HEK293 (cell line): ENCODE results near the gene EDEM2.

Experiments used
- CTCF ChIA-PET: fragments of 350-600 bp; formaldehyde crosslinking; extraction: SDS; loops from one replicate; lab custom pipeline; 2021; ENCODE audit warnings: antibody characterized with exemption; lab: Yijun Ruan, JAX
- POLR2A ChIA-PET: fragments of 300-600 bp; formaldehyde crosslinking; extraction: SDS; loops from one replicate; lab custom pipeline; 2020; ENCODE audit warnings: antibody characterized with exemption, inconsistent platforms; lab: Yijun Ruan, JAX
- H3K27ac ChIP-seq: fragments of 200-500 bp; sonication (Bioruptor generic); 2 replicates; pipeline ENCODE4 v1.5.1; 2014; ENCODE audit warnings: low read depth, low read length, control low read depth, inconsistent platforms; ENCODE audit errors: extremely low read depth
- H3K36me3 ChIP-seq, 2 experiments: fragments of 200-500 bp in 1 of 2; sonication (Bioruptor generic) in 1 of 2; 1 replicate in 1 of 2; 2 replicates in 1 of 2; pipeline ENCODE4 v1.5.1; 2014 to 2017; ENCODE audit warnings: inconsistent platforms in 2 of 2, low read length in 2 of 2; ENCODE audit not compliant: control insufficient read depth in 2 of 2, insufficient read depth in 1 of 2
- H3K4me1 ChIP-seq: fragments of 200-500 bp; sonication (Bioruptor generic); 2 replicates; pipeline ENCODE4 v1.5.1; 2014; ENCODE audit warnings: mild to moderate bottlenecking, low read length, inconsistent platforms; ENCODE audit not compliant: control insufficient read depth, insufficient read depth
- H3K4me3 ChIP-seq: 2 replicates; pipeline ENCODE4 v1.5.1; 2011; ENCODE audit warnings: low read depth, mild to moderate bottlenecking, control low read depth, low read length, moderate library complexity
- H3K9me3 ChIP-seq: fragments of 200-500 bp; sonication (Bioruptor generic); 2 replicates; pipeline ENCODE4 v1.5.1; 2014; ENCODE audit warnings: low read depth, low read length, inconsistent platforms; ENCODE audit not compliant: control insufficient read depth, insufficient read depth
- KLF1 ChIP-seq: fragments of 450-650 bp; formaldehyde crosslinking; IDR thresholded peaks from 2 replicates; pipeline ENCODE4 v1.5.1; 2016; ENCODE audit warnings: missing biosample characterization, missing genetic modification characterization
- KLF16 ChIP-seq: fragments of 450-650 bp; formaldehyde crosslinking; IDR thresholded peaks from 2 replicates; pipeline ENCODE4 v1.5.1; 2017; ENCODE audit warnings: missing biosample characterization, missing genetic modification characterization
- MEIS1 ChIP-seq: sonication (generic); formaldehyde crosslinking; IDR thresholded peaks from 2 replicates; pipeline ENCODE4 v1.8.1; 2022; ENCODE audit warnings: missing genetic modification reagents, mild to moderate bottlenecking, borderline replicate concordance
- MZF1 ChIP-seq: fragments of 450-650 bp; formaldehyde crosslinking; IDR thresholded peaks from 2 replicates; pipeline ENCODE4 v1.5.1; 2017; ENCODE audit warnings: missing biosample characterization, missing genetic modification characterization, borderline replicate concordance
- RBAK ChIP-seq: fragments of 450-650 bp; formaldehyde crosslinking; IDR thresholded peaks from 2 replicates; pipeline ENCODE4 v1.5.1; 2016; ENCODE audit warnings: missing biosample characterization, missing genetic modification characterization
- SP3 ChIP-seq: fragments of 450-650 bp; formaldehyde crosslinking; IDR thresholded peaks from 2 replicates; pipeline ENCODE4 v1.5.1; 2016; ENCODE audit warnings: missing biosample characterization, missing genetic modification characterization
- TRIM28 ChIP-seq: IDR thresholded peaks from 2 replicates; pipeline ENCODE4 v1.6.1; 2011; ENCODE audit warnings: low read length, control low read depth, borderline replicate concordance
- ZBTB20 ChIP-seq: fragments of 450-650 bp; formaldehyde crosslinking; IDR thresholded peaks from 2 replicates; pipeline ENCODE4 v1.5.1; 2016; ENCODE audit warnings: missing biosample characterization, missing genetic modification characterization
- ZEB2 ChIP-seq: fragments of 450-650 bp; formaldehyde crosslinking; IDR thresholded peaks from 2 replicates; pipeline ENCODE4 v1.5.1; 2016; ENCODE audit warnings: missing biosample characterization, missing genetic modification characterization
- ZFP41 ChIP-seq: fragments of 450-650 bp; formaldehyde crosslinking; IDR thresholded peaks from 2 replicates; pipeline ENCODE4 v1.5.1; 2016; ENCODE audit warnings: missing biosample characterization, missing genetic modification characterization, borderline replicate concordance
- ZNF112 ChIP-seq: fragments of 450-650 bp; formaldehyde crosslinking; IDR thresholded peaks from 2 replicates; pipeline ENCODE4 v1.5.0; 2017; ENCODE audit warnings: missing biosample characterization, missing genetic modification characterization
- ZNF121 ChIP-seq: fragments of 450-650 bp; formaldehyde crosslinking; IDR thresholded peaks from 2 replicates; pipeline ENCODE4 v1.5.1; 2016; ENCODE audit warnings: missing biosample characterization, missing genetic modification characterization
- ZNF133 ChIP-seq: fragments of 450-650 bp; formaldehyde crosslinking; IDR thresholded peaks from 2 replicates; pipeline ENCODE4 v1.5.1; 2016; ENCODE audit warnings: missing biosample characterization, missing genetic modification characterization
- ZNF146 ChIP-seq: fragments of 450-650 bp; formaldehyde crosslinking; IDR thresholded peaks from 2 replicates; pipeline ENCODE4 v1.5.1; 2016; ENCODE audit warnings: missing biosample characterization, missing genetic modification characterization
- ZNF175 ChIP-seq: fragments of 450-650 bp; formaldehyde crosslinking; IDR thresholded peaks from 2 replicates; pipeline ENCODE4 v1.5.1; 2016; ENCODE audit warnings: missing biosample characterization, missing genetic modification characterization
- ZNF280D ChIP-seq: fragments of 450-650 bp; formaldehyde crosslinking; IDR thresholded peaks from 2 replicates; pipeline ENCODE4 v1.5.1; 2016; ENCODE audit warnings: missing biosample characterization, missing genetic modification characterization
- ZNF335 ChIP-seq: fragments of 450-650 bp; formaldehyde crosslinking; conservative IDR thresholded peaks from 2 replicates; pipeline ENCODE4 v1.5.1; 2016; ENCODE audit warnings: missing biosample characterization, missing genetic modification characterization
- ZNF48 ChIP-seq: fragments of 450-650 bp; formaldehyde crosslinking; IDR thresholded peaks from 2 replicates; pipeline ENCODE4 v1.5.1; 2016; ENCODE audit warnings: missing biosample characterization, missing genetic modification characterization
- ZNF530 ChIP-seq: fragments of 450-650 bp; formaldehyde crosslinking; IDR thresholded peaks from 2 replicates; pipeline ENCODE4 v1.5.1; 2016; ENCODE audit warnings: low read depth, missing biosample characterization, missing genetic modification characterization
- ZNF585B ChIP-seq: fragments of 450-650 bp; formaldehyde crosslinking; IDR thresholded peaks from 2 replicates; pipeline ENCODE4 v1.5.1; 2016; ENCODE audit warnings: missing biosample characterization, missing genetic modification characterization
- ZNF623 ChIP-seq: fragments of 450-650 bp; formaldehyde crosslinking; IDR thresholded peaks from 2 replicates; pipeline ENCODE4 v1.5.1; 2016; ENCODE audit warnings: missing biosample characterization, missing genetic modification characterization
- ZNF654 ChIP-seq: fragments of 450-650 bp; formaldehyde crosslinking; IDR thresholded peaks from 2 replicates; pipeline ENCODE4 v1.5.1; 2016; ENCODE audit warnings: low read depth, missing biosample characterization, missing genetic modification characterization
- ZNF664 ChIP-seq: fragments of 450-650 bp; formaldehyde crosslinking; IDR thresholded peaks from 2 replicates; pipeline ENCODE4 v1.5.1; 2016; ENCODE audit warnings: missing biosample characterization, missing genetic modification characterization
- ZNF677 ChIP-seq: fragments of 450-650 bp; IDR thresholded peaks from 2 replicates; pipeline ENCODE4 v1.5.0; 2018; ENCODE audit warnings: missing biosample characterization, mild to moderate bottlenecking, missing genetic modification characterization, moderate library complexity
- ZNF692 ChIP-seq: fragments of 450-650 bp; formaldehyde crosslinking; IDR thresholded peaks from 2 replicates; pipeline ENCODE4 v1.5.1; 2016; ENCODE audit warnings: missing biosample characterization, missing genetic modification characterization
- ZNF837 ChIP-seq: fragments of 450-650 bp; formaldehyde crosslinking; IDR thresholded peaks from 2 replicates; pipeline ENCODE4 v1.5.1; 2016; ENCODE audit warnings: missing biosample characterization, missing genetic modification characterization
- ZSCAN30 ChIP-seq: fragments of 450-650 bp; IDR thresholded peaks from 2 replicates; pipeline ENCODE4 v1.5.1; 2018; ENCODE audit warnings: missing biosample characterization, mild to moderate bottlenecking, missing genetic modification characterization, moderate library complexity
- TF ChIP-seq, protein P1 (sequence below): fragments of 450-650 bp; formaldehyde crosslinking; IDR thresholded peaks from 2 replicates; pipeline ENCODE4 v1.5.1; 2017; ENCODE audit warnings: missing biosample characterization, missing genetic modification characterization
- TF ChIP-seq, protein P2 (sequence below): fragments of 450-650 bp; IDR thresholded peaks from 2 replicates; pipeline ENCODE4 v1.5.1; 2018; ENCODE audit warnings: missing biosample characterization, missing genetic modification characterization

The EDEM2 gene

DNA sequence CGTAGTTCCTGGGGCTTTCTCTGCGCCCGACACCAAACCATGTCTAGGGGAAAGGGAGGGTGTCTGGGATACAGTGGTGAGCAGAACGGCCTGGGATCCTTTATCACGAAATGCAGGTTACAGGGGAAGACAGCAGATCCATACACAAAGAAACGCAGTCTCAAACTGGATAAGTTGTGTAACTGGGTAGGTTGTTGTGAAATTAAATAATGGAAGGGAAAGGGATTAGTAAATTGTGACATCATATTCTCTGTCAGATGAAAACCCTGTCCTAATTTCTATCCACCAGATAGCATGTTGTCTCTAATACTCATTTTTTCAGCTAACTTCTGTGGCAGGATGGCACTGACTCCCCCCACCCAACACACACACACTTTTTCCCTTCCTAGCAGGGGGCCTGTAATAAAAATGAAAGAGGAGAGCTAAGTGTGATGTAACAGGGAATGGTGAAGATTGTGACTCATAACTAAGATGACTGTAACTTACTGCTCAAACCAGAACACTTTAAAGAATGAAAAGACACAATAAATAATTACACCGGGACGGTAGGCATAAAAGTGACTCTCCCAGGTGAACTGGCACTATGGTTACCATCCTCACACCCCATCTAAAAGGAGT is 53.8 kb downstream of the EDEM2 start (continued):
- TF ChIP-seq ZNF121 (tag by site-specific recombination) (no peak), ZNF112 (no peak), ZNF837 (no peak), MZF1 (tag by site-specific recombination) (no peak; the same call in 1 of the 2 replicates), ZNF146 (tag by site-specific recombination) (no peak)

GRCh38 chr20:35092524-35093266 is 54.4 kb downstream of the EDEM2 start, which contains the start of gene TRPC4AP:
Gene TRPC4AP, minus strand, starts transcription at chr20:35092807. Its CDS starts 26 bp downstream, at chr20:35092781.
- H3K4me3 ChIP-seq = peak within 1 kb of the TSS; percentile 98
- peak within 1 kb of the TSS; percentile 77 for H3K27ac ChIP-seq
- peaks cover 14% of the 10 kb centered on the region for H3K4me1 ChIP-seq
- H3K9me3 ChIP-seq = no peaks in the 10 kb centered on the region
- ChIA-PET POLR2A (interaction anchor here (0.7 kb wide), 2 partner anchors 55 to 216 kb away, joined by 3 read pairs; partner anchors contain the start of genes ACSS2 and EDEM2), CTCF (interaction anchor here (0.6 to 1.2 kb wide), 9 partner anchors 12 to 519 kb away, joined by 3 to 5 read pairs (median 3); partner anchors contain the start of gene GGT7)
- no peaks in the 10 kb centered on the region for H3K36me3 ChIP-seq
- TF ChIP-seq ZNF585B = no peak
- TF ChIP-seq RBAK (tag by site-specific recombination) = no peak
- TF ChIP-seq ZNF175 (tag by site-specific recombination) = no peak
- TF ChIP-seq ZNF664 = 0 out of 2 replicates have a peak, but pooled peaks have one; percentile 7
- no peak for TF ChIP-seq KLF1 (tag by site-specific recombination)
- TF ChIP-seq, protein P1, sequence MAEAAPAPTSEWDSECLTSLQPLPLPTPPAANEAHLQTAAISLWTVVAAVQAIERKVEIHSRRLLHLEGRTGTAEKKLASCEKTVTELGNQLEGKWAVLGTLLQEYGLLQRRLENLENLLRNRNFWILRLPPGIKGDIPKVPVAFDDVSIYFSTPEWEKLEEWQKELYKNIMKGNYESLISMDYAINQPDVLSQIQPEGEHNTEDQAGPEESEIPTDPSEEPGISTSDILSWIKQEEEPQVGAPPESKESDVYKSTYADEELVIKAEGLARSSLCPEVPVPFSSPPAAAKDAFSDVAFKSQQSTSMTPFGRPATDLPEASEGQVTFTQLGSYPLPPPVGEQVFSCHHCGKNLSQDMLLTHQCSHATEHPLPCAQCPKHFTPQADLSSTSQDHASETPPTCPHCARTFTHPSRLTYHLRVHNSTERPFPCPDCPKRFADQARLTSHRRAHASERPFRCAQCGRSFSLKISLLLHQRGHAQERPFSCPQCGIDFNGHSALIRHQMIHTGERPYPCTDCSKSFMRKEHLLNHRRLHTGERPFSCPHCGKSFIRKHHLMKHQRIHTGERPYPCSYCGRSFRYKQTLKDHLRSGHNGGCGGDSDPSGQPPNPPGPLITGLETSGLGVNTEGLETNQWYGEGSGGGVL (tag by site-specific recombination) = no peak
- no peak for TF ChIP-seq ZNF654 (tag by site-specific recombination)
- TF ChIP-seq ZSCAN30 (tag by site-specific recombination) = peak; percentile 94; the same call in 1 of the 2 replicates
- no peak; the same call in 1 of the 2 replicates for TF ChIP-seq ZBTB20 (tag by site-specific recombination)
- no peak for TF ChIP-seq ZFP41
- peak; percentile 97 for TF ChIP-seq ZEB2 (tag by site-specific recombination)
- TF ChIP-seq ZNF335 (tag by site-specific recombination) = peak; percentile 100
- TF ChIP-seq, protein P2, sequence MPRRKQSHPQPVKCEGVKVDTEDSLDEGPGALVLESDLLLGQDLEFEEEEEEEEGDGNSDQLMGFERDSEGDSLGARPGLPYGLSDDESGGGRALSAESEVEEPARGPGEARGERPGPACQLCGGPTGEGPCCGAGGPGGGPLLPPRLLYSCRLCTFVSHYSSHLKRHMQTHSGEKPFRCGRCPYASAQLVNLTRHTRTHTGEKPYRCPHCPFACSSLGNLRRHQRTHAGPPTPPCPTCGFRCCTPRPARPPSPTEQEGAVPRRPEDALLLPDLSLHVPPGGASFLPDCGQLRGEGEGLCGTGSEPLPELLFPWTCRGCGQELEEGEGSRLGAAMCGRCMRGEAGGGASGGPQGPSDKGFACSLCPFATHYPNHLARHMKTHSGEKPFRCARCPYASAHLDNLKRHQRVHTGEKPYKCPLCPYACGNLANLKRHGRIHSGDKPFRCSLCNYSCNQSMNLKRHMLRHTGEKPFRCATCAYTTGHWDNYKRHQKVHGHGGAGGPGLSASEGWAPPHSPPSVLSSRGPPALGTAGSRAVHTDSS (tag by site-specific recombination) = no peak
- no peak for TF ChIP-seq KLF16 (tag by site-specific recombination)
- TF ChIP-seq ZNF530 = no peak
- TF ChIP-seq ZNF623 (tag by site-specific recombination) = no peak; the same call in 1 of the 2 replicates
- TF ChIP-seq ZNF692 (tag by site-specific recombination) = peak; percentile 89
- TF ChIP-seq TRIM28 = peak; percentile 70; the same call in 1 of the 2 replicates
- peak; percentile 69 for TF ChIP-seq SP3 (tag by site-specific recombination)
- TF ChIP-seq ZNF280D (tag by site-specific recombination) = no peak
- no peak for TF ChIP-seq MEIS1 (CRISPR knock-in tag)
- TF ChIP-seq ZNF133 (tag by site-specific recombination) = no peak
- no peak for TF ChIP-seq ZNF677 (tag by site-specific recombination)
- TF ChIP-seq ZNF48 = no peak
